MM.1S (cell line): ENCODE data around the gene SLC35F3.
A peak's percentile ranks its signal among the peaks of the same experiment; 100 is the strongest.

Experiments used
- DNase-seq: peaks from one replicate; pipeline ENCODE4 v3.0.0-alpha.2; 2015
- H2AFZ ChIP-seq: fragments of 300-600 bp; sonication (generic); 2 replicates; pipeline ENCODE4 v1.6.0; 2016; ENCODE audit warnings: antibody characterized with exemption, low read length
- H3F3A ChIP-seq: fragments of 300-600 bp; sonication (generic); 2 replicates; pipeline ENCODE4 v1.6.1; 2016; ENCODE audit warnings: mild to moderate bottlenecking, antibody characterized with exemption, low read length, moderate library complexity, mixed read lengths; ENCODE audit not compliant: insufficient read depth
- H3K27ac ChIP-seq: fragments of 300-600 bp; sonication (generic); 2 replicates; pipeline ENCODE4 v1.5.1; 2016; ENCODE audit warnings: mild to moderate bottlenecking, low read length
- H3K27me3 ChIP-seq: fragments of 300-600 bp; sonication (generic); replicated peaks from 2 replicates; pipeline ENCODE4 v1.6.0; 2016; ENCODE audit warnings: low read length; ENCODE audit not compliant: insufficient read depth
- H3K36me3 ChIP-seq: fragments of 300-600 bp; sonication (generic); replicated peaks from 2 replicates; pipeline ENCODE4 v1.6.1; 2016; ENCODE audit warnings: mild to moderate bottlenecking, low read length, mixed read lengths; ENCODE audit not compliant: insufficient read depth
- H3K4me1 ChIP-seq: fragments of 300-600 bp; sonication (generic); 2 replicates; pipeline ENCODE4 v1.6.1; 2016; ENCODE audit warnings: low read length, mixed read lengths
- H3K4me2 ChIP-seq: fragments of 300-600 bp; sonication (generic); 2 replicates; pipeline ENCODE4 v1.6.0; 2016; ENCODE audit warnings: low read depth, low read length
- H3K4me3 ChIP-seq: fragments of 300-600 bp; sonication (generic); 2 replicates; pipeline ENCODE4 v1.5.1; 2016; ENCODE audit warnings: low read length, mixed read lengths
- H3K79me2 ChIP-seq: fragments of 300-600 bp; sonication (generic); 2 replicates; pipeline ENCODE4 v1.6.1; 2016; ENCODE audit warnings: mixed run types, low read length, mixed read lengths
- H3K9ac ChIP-seq: fragments of 300-600 bp; sonication (generic); 2 replicates; pipeline ENCODE4 v1.6.1; 2016; ENCODE audit warnings: low read length, mixed read lengths
- H3K9me2 ChIP-seq: fragments of 300-600 bp; sonication (generic); replicated peaks from 2 replicates; pipeline ENCODE4 v1.6.1; 2016; ENCODE audit warnings: mild to moderate bottlenecking, low read length, mixed read lengths; ENCODE audit not compliant: insufficient read depth
- H3K9me3 ChIP-seq: fragments of 300-600 bp; sonication (generic); replicated peaks from 2 replicates; pipeline ENCODE4 v1.6.1; 2016; ENCODE audit warnings: mild to moderate bottlenecking, low read length, mixed read lengths; ENCODE audit not compliant: insufficient read depth
- H4K20me1 ChIP-seq: fragments of 300-600 bp; sonication (generic); 2 replicates; pipeline ENCODE4 v1.6.1; 2016; ENCODE audit warnings: mild to moderate bottlenecking, low read length, moderate library complexity, mixed read lengths; ENCODE audit not compliant: insufficient read depth
- CTCF ChIP-seq: fragments of 300-600 bp; sonication (generic); IDR thresholded peaks from 2 replicates; pipeline ENCODE4 v1.5.1; 2016; ENCODE audit warnings: antibody characterized with exemption, low read length, mixed read lengths
- EZH2 ChIP-seq: fragments of 300-600 bp; sonication (generic); optimal IDR thresholded peaks from 2 replicates; pipeline ENCODE3; 2017; ENCODE audit warnings: low read depth, mild to moderate bottlenecking, antibody characterized with exemption, low read length, mixed read lengths
- EZH2phosphoT487 ChIP-seq: fragments of 300-600 bp; sonication (generic); IDR thresholded peaks from 2 replicates; pipeline ENCODE4 v1.6.1; 2018; ENCODE audit warnings: antibody characterized with exemption, low read length

SLC35F3 gene

GRCh38 chr1:234357831-234358230, 453.4 kb downstream of the SLC35F3 start:
- no peak overlapping the region; the same call in 1 of the 2 replicates for H3K9ac ChIP-seq
- DNase-seq = no peak
- H3K9me2 ChIP-seq = no peaks in the 10 kb centered on the region
- H3K27ac ChIP-seq = no peak overlapping the region
- H3K27me3 ChIP-seq = no peaks in the 10 kb centered on the region
- no peaks in the 10 kb centered on the region for H4K20me1 ChIP-seq
- no peaks in the 10 kb centered on the region for H3F3A ChIP-seq
- H3K9me3 ChIP-seq = no peaks in the 10 kb centered on the region
- peak overlapping the region; percentile 58 for H3K4me2 ChIP-seq
- H3K79me2 ChIP-seq = peaks cover 22% of the 10 kb centered on the region
- H2AFZ ChIP-seq = no peak overlapping the region
- peak overlapping the region; percentile 76 for H3K4me3 ChIP-seq
- no peaks in the 10 kb centered on the region for H3K36me3 ChIP-seq
- peaks cover 15% of the 10 kb centered on the region for H3K4me1 ChIP-seq
- TF ChIP-seq EZH2 (no peak), EZH2phosphoT487 (no peak), CTCF (no peak; the same call in 1 of the 2 replicates)

GRCh38 chr1:234361102-234361603, 456.7 kb downstream of the SLC35F3 start:
- no peak for DNase-seq
- no peaks in the 10 kb centered on the region for H3K36me3 ChIP-seq
- no peak overlapping the region for H3K4me2 ChIP-seq
- no peaks in the 10 kb centered on the region for H3F3A ChIP-seq
- H3K9ac ChIP-seq = no peak overlapping the region
- H4K20me1 ChIP-seq = no peaks in the 10 kb centered on the region
- no peaks in the 10 kb centered on the region for H3K9me2 ChIP-seq
- no peak overlapping the region for H3K27ac ChIP-seq
- H3K4me3 ChIP-seq = no peak overlapping the region
- peaks cover 24% of the 10 kb centered on the region for H3K79me2 ChIP-seq
- H3K27me3 ChIP-seq = no peaks in the 10 kb centered on the region
- peaks cover 12% of the 10 kb centered on the region for H3K4me1 ChIP-seq
- no peaks in the 10 kb centered on the region for H3K9me3 ChIP-seq
- no peak for TF ChIP-seq EZH2
- TF ChIP-seq EZH2phosphoT487 = no peak
- no peak for TF ChIP-seq CTCF
- no peak overlapping the region for H2AFZ ChIP-seq

- Histone ChIP-seq H3K36me3 (no peaks in the 10 kb centered on the region), H3K4me2 (no peak overlapping the region), H3K27me3 (no peaks in the 10 kb centered on the region), H3K4me1 (peaks cover 6% of the 10 kb centered on the region), H2AFZ (no peak overlapping the region), H3F3A (no peaks in the 10 kb centered on the region), H4K20me1 (no peaks in the 10 kb centered on the region), H3K79me2 (peaks cover 20% of the 10 kb centered on the region), H3K9me3 (no peaks in the 10 kb centered on the region), H3K9ac (no peak overlapping the region), H3K9me2 (no peaks in the 10 kb centered on the region), H3K4me3 (no peak overlapping the region), H3K27ac (no peak overlapping the region)
- TF ChIP-seq EZH2 (no peak), CTCF (no peak), EZH2phosphoT487 (no peak)
- no peak for DNase-seq
Measured at GRCh38 chr1:234362558-234362957, 458.1 kb downstream of the SLC35F3 start.
